ENCODE data around the gene PIGU. TPM values are rescaled to one million over a fixed set of nuclear protein-coding genes. Genes with fewer than 3 reads are reported as not detected.
A peak's percentile ranks its signal among the peaks of the same experiment; 100 is the strongest.

PIGU gene
- total and polyA plus RNA-seq, 2 of the 13 experiments (the other 11 are each of a cell fraction or from before 2014, with no cell fraction given), result 45.5 to 231 TPM

DNA sequence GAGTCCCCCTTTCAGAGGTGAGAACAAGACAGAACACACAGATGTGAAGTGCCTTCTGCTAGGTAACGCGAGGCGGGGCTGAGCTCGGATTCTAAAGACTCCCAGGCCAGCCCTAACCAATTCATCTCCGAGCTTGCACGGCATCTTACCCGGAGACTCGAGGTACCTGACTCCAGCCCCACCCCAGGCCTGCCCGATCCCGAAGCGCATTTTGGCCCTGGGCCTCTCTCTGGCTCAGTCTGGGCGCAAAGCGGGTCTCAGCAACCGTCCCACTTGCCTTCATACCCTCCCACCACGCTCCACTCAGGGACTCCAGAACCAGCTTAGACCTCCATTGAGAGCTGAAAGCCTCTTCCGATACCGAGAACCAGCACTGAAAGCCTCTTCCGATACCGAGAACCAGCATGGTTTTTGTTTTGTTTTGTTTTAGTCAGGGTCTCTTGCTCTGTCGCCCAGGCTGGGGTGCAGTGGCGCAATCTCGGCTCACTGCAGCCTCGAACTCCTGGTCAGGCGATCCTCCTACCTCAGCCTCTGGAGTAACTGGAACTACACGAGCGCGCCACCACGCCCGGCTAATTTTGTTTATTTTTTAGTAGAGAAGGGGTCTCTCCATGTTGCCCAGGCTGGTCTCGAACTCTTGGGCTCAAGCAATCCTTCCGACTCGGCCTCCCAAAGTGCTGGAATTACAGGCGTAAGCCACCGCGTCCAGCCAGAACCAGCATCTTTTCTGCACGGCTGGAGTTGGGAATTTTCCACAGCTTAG lies 161.2 kb downstream of the PIGU start (continued):
- TF ChIP-seq, protein P1, sequence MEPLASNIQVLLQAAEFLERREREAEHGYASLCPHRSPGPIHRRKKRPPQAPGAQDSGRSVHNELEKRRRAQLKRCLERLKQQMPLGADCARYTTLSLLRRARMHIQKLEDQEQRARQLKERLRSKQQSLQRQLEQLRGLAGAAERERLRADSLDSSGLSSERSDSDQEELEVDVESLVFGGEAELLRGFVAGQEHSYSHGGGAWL (CRISPR knock-in tag; IDR thresholded peaks at IDR 0.05), result no peak
- TF ChIP-seq ZNF337 (CRISPR knock-in tag; IDR thresholded peaks at IDR 0.05; ENCODE audit: borderline replicate concordance, low read depth) (peak; percentile 13; the same call in 1 of the 2 replicates), HNRNPK (IDR thresholded peaks at IDR 0.05; ENCODE audit: low read depth, low read length, poor library complexity, severe bottlenecking) (no peak), ZNF501 (CRISPR knock-in tag; IDR thresholded peaks at IDR 0.05) (no peak; the same call in 1 of the 2 replicates), FLYWCH1 (CRISPR knock-in tag; IDR thresholded peaks at IDR 0.05) (no peak), SP1 (IDR thresholded peaks at IDR 0.05) (no peak), SP1 (CRISPR knock-in tag; IDR thresholded peaks at IDR 0.05) (no peak), SOX13 (IDR thresholded peaks at IDR 0.05) (no peak), SOX13 (CRISPR knock-in tag; conservative IDR thresholded peaks at IDR 0.05 in 1 of 2, IDR thresholded peaks at IDR 0.05 in 1 of 2) (no peak), ZNF263 (CRISPR knock-in tag; IDR thresholded peaks at IDR 0.05) (no peak; the same call in 1 of the 2 replicates), ZNF230 (CRISPR knock-in tag; IDR thresholded peaks at IDR 0.05) (no peak; the same call in 1 of the 2 replicates), TRIM24 (CRISPR knock-in tag; IDR thresholded peaks at IDR 0.05) (no peak), TGIF2 (CRISPR knock-in tag; IDR thresholded peaks at IDR 0.05) (peak; percentile 52; the same call in 1 of the 2 replicates), FOXO1 (CRISPR knock-in tag; IDR thresholded peaks at IDR 0.05) (peak; percentile 6; the same call in 1 of the 2 replicates), SPEN (CRISPR knock-in tag; IDR thresholded peaks at IDR 0.05; ENCODE audit: low read depth) (no peak)
- TF ChIP-seq, protein P2, sequence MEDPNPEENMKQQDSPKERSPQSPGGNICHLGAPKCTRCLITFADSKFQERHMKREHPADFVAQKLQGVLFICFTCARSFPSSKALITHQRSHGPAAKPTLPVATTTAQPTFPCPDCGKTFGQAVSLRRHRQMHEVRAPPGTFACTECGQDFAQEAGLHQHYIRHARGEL (CRISPR knock-in tag; IDR thresholded peaks at IDR 0.05), result no peak
- TF ChIP-seq, protein P3, sequence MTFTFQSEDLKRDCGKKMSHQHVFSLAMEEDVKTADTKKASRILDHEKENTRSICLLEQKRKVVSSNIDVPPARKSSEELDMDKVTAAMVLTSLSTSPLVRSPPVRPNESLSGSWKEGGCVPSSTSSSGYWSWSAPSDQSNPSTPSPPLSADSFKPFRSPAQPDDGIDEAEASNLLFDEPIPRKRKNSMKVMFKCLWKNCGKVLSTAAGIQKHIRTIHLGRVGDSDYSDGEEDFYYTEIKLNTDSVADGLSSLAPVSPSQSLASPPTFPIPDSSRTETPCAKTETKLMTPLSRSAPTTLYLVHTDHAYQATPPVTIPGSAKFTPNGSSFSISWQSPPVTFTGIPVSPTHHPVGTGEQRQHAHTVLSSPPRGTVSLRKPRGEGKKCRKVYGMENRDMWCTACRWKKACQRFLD (CRISPR knock-in tag; IDR thresholded peaks at IDR 0.05; ENCODE audit: borderline replicate concordance), result no peak
- TF ChIP-seq, protein P4, sequence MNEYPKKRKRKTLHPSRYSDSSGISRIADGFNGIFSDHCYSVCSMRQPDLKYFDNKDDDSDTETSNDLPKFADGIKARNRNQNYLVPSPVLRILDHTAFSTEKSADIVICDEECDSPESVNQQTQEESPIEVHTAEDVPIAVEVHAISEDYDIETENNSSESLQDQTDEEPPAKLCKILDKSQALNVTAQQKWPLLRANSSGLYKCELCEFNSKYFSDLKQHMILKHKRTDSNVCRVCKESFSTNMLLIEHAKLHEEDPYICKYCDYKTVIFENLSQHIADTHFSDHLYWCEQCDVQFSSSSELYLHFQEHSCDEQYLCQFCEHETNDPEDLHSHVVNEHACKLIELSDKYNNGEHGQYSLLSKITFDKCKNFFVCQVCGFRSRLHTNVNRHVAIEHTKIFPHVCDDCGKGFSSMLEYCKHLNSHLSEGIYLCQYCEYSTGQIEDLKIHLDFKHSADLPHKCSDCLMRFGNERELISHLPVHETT (CRISPR knock-in tag; conservative IDR thresholded peaks at IDR 0.05), result no peak; the same call in 1 of the 2 replicates
- TF ChIP-seq, protein P5, sequence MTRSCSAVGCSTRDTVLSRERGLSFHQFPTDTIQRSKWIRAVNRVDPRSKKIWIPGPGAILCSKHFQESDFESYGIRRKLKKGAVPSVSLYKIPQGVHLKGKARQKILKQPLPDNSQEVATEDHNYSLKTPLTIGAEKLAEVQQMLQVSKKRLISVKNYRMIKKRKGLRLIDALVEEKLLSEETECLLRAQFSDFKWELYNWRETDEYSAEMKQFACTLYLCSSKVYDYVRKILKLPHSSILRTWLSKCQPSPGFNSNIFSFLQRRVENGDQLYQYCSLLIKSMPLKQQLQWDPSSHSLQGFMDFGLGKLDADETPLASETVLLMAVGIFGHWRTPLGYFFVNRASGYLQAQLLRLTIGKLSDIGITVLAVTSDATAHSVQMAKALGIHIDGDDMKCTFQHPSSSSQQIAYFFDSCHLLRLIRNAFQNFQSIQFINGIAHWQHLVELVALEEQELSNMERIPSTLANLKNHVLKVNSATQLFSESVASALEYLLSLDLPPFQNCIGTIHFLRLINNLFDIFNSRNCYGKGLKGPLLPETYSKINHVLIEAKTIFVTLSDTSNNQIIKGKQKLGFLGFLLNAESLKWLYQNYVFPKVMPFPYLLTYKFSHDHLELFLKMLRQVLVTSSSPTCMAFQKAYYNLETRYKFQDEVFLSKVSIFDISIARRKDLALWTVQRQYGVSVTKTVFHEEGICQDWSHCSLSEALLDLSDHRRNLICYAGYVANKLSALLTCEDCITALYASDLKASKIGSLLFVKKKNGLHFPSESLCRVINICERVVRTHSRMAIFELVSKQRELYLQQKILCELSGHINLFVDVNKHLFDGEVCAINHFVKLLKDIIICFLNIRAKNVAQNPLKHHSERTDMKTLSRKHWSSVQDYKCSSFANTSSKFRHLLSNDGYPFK (CRISPR knock-in tag; IDR thresholded peaks at IDR 0.05; ENCODE audit: borderline replicate concordance), result no peak; the same call in 1 of the 2 replicates
- TF ChIP-seq, protein P6, sequence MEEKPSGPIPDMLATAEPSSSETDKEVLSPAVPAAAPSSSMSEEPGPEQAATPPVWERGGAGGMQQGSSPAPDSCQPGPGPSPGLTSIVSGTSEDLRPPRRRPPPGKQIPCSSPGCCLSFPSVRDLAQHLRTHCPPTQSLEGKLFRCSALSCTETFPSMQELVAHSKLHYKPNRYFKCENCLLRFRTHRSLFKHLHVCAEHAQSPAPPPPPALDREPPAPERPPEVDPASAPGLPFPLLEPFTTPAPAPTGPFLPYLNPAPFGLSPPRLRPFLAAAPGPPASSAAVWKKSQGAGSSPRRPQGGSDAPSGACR (CRISPR knock-in tag; IDR thresholded peaks at IDR 0.05), result peak; percentile 98; the same call in 1 of the 2 replicates
- TF ChIP-seq, protein P7, sequence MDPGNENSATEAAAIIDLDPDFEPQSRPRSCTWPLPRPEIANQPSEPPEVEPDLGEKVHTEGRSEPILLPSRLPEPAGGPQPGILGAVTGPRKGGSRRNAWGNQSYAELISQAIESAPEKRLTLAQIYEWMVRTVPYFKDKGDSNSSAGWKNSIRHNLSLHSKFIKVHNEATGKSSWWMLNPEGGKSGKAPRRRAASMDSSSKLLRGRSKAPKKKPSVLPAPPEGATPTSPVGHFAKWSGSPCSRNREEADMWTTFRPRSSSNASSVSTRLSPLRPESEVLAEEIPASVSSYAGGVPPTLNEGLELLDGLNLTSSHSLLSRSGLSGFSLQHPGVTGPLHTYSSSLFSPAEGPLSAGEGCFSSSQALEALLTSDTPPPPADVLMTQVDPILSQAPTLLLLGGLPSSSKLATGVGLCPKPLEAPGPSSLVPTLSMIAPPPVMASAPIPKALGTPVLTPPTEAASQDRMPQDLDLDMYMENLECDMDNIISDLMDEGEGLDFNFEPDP (CRISPR knock-in tag; conservative IDR thresholded peaks at IDR 0.05), result no peak
